Peyer's patch (tissue), 4 donors: ENCODE measurements around the gene SCLY.

Experiments used
- CTCF ChIP-seq, 6 experiments: fragments of 450-650 bp in 4 of 6; fragments of 200-600 bp in 2 of 6; sonication (generic) in 1 of 6; IDR thresholded peaks; one replicate each; pipeline ENCODE4 v1.5.1; 2017 to 2019; ENCODE audit warnings: antibody characterized with exemption in 6 of 6, mild to moderate bottlenecking in 3 of 6, moderate library complexity in 1 of 6
- POLR2A ChIP-seq, 2 donors: fragments of 450-650 bp; IDR thresholded peaks; one replicate each; pipeline ENCODE4 v1.5.1; 2017; ENCODE audit warnings: antibody characterized with exemption in 2 of 2, mild to moderate bottlenecking in 2 of 2, moderate library complexity in 2 of 2

- TF ChIP-seq CTCF (IDR thresholded peaks at IDR 0.05) (no peak), POLR2A (IDR thresholded peaks at IDR 0.05) (no peak)
These were observed 39.4 kb downstream of the SCLY start, which contains the start of gene ESPNL for GRCh38 chr2:238100049-238100820.
